SK-N-SH treated with all-trans-retinoic acid at 6 μM for 48 hours (cell line): Measurements from ENCODE around the gene KIF3B.

Experiments used
- ATAC-seq: fragments of 200-7000 bp; cut with Tn5 transposase; 3 replicates; pipeline ENCODE4 v1.9.1; 2020; ENCODE audit warnings: mild to moderate bottlenecking, moderate library complexity
- ARNTL ChIP-seq: fragments of 450-650 bp; formaldehyde crosslinking; IDR thresholded peaks from 2 replicates; pipeline ENCODE4 v1.5.0; 2020; ENCODE audit warnings: low read depth, mild to moderate bottlenecking, moderate library complexity, borderline replicate concordance
- BACH2 ChIP-seq: fragments of 250-450 bp; sonication (Bioruptor Pico); IDR thresholded peaks from 2 replicates; pipeline ENCODE4 v1.9.0; 2021; ENCODE audit warnings: mild to moderate bottlenecking, borderline replicate concordance
- CSDC2 ChIP-seq: fragments of 250-450 bp; sonication (Bioruptor Pico); IDR thresholded peaks from 2 replicates; pipeline ENCODE4 v1.5.0; 2020; ENCODE audit warnings: mild to moderate bottlenecking, moderate library complexity
- ESRRG ChIP-seq: fragments of 250-450 bp; sonication (Bioruptor Pico); IDR thresholded peaks from 2 replicates; pipeline ENCODE4 v1.6.1; 2021; ENCODE audit warnings: mild to moderate bottlenecking
- ISL1 ChIP-seq: fragments of 250-450 bp; sonication (Bioruptor Pico); IDR thresholded peaks from 2 replicates; pipeline ENCODE4 v2.1.2; 2022; ENCODE audit warnings: mild to moderate bottlenecking, moderate library complexity
- OSR1 ChIP-seq: fragments of 250-450 bp; sonication (Bioruptor Pico); IDR thresholded peaks from 2 replicates; pipeline ENCODE4 v1.8.0; 2022; ENCODE audit warnings: moderate library complexity, mild to moderate bottlenecking, inconsistent platforms
- PPARA ChIP-seq: fragments of 250-450 bp; sonication (Bioruptor Pico); IDR thresholded peaks from 2 replicates; pipeline ENCODE4 v1.5.0; 2020; ENCODE audit warnings: mild to moderate bottlenecking, borderline replicate concordance
- RARB ChIP-seq: fragments of 250-450 bp; sonication (Bioruptor Pico); IDR thresholded peaks from 2 replicates; pipeline ENCODE4 v1.8.0; 2021; ENCODE audit warnings: mild to moderate bottlenecking, moderate library complexity
- SNAI2 ChIP-seq: fragments of 250-450 bp; sonication (Bioruptor Pico); IDR thresholded peaks from 2 replicates; pipeline ENCODE4 v1.5.0; 2020; ENCODE audit warnings: mild to moderate bottlenecking, moderate library complexity
- ZC3H10 ChIP-seq: fragments of 250-450 bp; sonication (Bioruptor Pico); IDR thresholded peaks from 2 replicates; pipeline ENCODE4 v1.5.1; 2021; ENCODE audit warnings: mild to moderate bottlenecking, moderate library complexity
- ZFP3 ChIP-seq: fragments of 250-450 bp; sonication (Bioruptor Pico); IDR thresholded peaks from 2 replicates; pipeline ENCODE4 v1.5.0; 2020; ENCODE audit warnings: mild to moderate bottlenecking, moderate library complexity
- ZFP30 ChIP-seq: fragments of 450-650 bp; formaldehyde crosslinking; IDR thresholded peaks from 2 replicates; pipeline ENCODE4 v1.5.0; 2022; ENCODE audit warnings: mild to moderate bottlenecking, moderate library complexity
- ZNF565 ChIP-seq: fragments of 450-650 bp; formaldehyde crosslinking; conservative IDR thresholded peaks from 2 replicates; pipeline ENCODE4 v1.5.0; 2020; ENCODE audit warnings: low read depth, mild to moderate bottlenecking, moderate library complexity
- ZNF70 ChIP-seq: fragments of 450-650 bp; formaldehyde crosslinking; IDR thresholded peaks from 2 replicates; pipeline ENCODE4 v1.5.0; 2020; ENCODE audit warnings: mild to moderate bottlenecking, moderate library complexity
- ZNF8 ChIP-seq: fragments of 450-650 bp; formaldehyde crosslinking; IDR thresholded peaks from 2 replicates; pipeline ENCODE4 v1.5.0; 2020; ENCODE audit warnings: mild to moderate bottlenecking, moderate library complexity
- TF ChIP-seq, protein P1 (sequence below): fragments of 250-450 bp; sonication (Bioruptor Pico); IDR thresholded peaks from 2 replicates; pipeline ENCODE4 v1.8.0; 2020; ENCODE audit warnings: mild to moderate bottlenecking, moderate library complexity, borderline replicate concordance
- TF ChIP-seq, protein P2 (sequence below): fragments of 250-450 bp; sonication (Bioruptor Pico); IDR thresholded peaks from 2 replicates; pipeline ENCODE4 v1.5.0; 2020; ENCODE audit warnings: mild to moderate bottlenecking, moderate library complexity
- TF ChIP-seq, protein P3 (sequence below): fragments of 250-450 bp; sonication (Bioruptor Pico); IDR thresholded peaks from 2 replicates; pipeline ENCODE4 v1.8.0; 2021; ENCODE audit warnings: low read depth, mild to moderate bottlenecking, moderate library complexity, borderline replicate concordance

The KIF3B gene

DNA sequence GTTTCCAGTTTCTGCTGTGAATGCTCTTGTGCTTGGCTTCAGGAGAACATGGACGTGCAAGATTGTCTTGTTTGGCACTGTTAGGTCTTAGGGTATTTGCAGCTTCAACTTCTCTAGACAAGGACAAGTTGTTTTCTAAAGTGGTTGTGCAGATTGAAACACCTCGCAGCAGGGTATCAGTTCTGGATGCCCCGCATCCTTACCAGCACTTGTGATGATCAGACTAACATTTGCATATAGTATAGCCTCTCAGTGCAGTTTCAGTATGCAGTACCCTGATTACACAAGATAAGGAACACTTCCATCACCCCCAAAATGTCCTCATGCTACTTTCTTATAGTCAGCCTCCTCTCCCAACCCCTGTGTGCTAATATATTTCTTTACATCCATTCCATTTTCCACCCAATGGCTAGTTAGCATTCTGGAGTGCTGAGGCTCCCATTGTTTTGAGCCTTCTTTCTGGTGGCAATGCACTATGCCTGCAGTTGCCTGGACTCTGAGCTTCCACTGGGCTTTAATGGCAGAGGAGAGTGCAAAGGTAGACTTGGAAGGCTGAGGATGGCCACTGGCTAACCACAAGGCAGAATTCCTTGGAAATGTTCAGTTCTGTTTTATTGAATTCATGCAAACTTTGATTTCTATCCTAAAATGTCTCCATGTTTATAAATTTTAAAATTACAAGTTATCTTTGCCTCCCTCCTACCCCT is 35.4 kb downstream of the KIF3B start:
- ATAC-seq, result no peak

DNA sequence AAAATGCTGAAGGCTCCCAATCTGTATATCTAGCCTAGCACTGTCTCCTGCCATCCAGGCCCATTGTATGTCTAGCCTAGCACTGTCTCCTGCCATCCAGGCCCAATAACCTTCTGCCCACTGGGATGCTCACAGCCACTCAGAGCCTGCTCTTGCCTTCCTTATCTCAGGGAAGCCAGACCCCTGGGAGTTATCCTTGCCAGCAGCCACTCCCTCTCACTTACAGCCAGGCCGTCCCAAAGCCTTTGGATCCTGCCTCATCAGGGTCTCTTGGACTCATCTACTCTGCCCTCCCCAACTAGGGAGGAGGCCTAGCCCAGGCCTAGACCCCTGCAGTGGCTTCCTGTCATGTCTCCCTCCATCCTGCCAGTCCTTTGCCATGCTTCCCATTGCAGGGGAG is 37.3 kb downstream of the KIF3B start:
- TF ChIP-seq PPARA (CRISPR knock-in tag) (no peak), ZNF565 (CRISPR knock-in tag) (no peak), BACH2 (CRISPR knock-in tag) (no peak), ZNF8 (CRISPR knock-in tag) (no peak), SNAI2 (CRISPR knock-in tag) (no peak), ESRRG (CRISPR knock-in tag) (no peak), ZFP30 (CRISPR knock-in tag) (no peak), ISL1 (CRISPR knock-in tag) (no peak), ZFP3 (no peak)
- TF ChIP-seq, protein P1, sequence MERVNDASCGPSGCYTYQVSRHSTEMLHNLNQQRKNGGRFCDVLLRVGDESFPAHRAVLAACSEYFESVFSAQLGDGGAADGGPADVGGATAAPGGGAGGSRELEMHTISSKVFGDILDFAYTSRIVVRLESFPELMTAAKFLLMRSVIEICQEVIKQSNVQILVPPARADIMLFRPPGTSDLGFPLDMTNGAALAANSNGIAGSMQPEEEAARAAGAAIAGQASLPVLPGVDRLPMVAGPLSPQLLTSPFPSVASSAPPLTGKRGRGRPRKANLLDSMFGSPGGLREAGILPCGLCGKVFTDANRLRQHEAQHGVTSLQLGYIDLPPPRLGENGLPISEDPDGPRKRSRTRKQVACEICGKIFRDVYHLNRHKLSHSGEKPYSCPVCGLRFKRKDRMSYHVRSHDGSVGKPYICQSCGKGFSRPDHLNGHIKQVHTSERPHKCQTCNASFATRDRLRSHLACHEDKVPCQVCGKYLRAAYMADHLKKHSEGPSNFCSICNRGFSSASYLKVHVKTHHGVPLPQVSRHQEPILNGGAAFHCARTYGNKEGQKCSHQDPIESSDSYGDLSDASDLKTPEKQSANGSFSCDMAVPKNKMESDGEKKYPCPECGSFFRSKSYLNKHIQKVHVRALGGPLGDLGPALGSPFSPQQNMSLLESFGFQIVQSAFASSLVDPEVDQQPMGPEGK (CRISPR knock-in tag), result no peak
- ATAC-seq, result no peak

More for the DNA sequence above, 35.4 kb downstream of the KIF3B start:
- TF ChIP-seq, protein P1 (CRISPR knock-in tag), result no peak
- TF ChIP-seq ZFP3 (no peak), ZC3H10 (no peak), CSDC2 (no peak), OSR1 (no peak), ARNTL (no peak), SNAI2 (CRISPR knock-in tag) (no peak), ZNF8 (CRISPR knock-in tag) (no peak), RARB (no peak), ZNF70 (no peak)
- TF ChIP-seq, protein P2, sequence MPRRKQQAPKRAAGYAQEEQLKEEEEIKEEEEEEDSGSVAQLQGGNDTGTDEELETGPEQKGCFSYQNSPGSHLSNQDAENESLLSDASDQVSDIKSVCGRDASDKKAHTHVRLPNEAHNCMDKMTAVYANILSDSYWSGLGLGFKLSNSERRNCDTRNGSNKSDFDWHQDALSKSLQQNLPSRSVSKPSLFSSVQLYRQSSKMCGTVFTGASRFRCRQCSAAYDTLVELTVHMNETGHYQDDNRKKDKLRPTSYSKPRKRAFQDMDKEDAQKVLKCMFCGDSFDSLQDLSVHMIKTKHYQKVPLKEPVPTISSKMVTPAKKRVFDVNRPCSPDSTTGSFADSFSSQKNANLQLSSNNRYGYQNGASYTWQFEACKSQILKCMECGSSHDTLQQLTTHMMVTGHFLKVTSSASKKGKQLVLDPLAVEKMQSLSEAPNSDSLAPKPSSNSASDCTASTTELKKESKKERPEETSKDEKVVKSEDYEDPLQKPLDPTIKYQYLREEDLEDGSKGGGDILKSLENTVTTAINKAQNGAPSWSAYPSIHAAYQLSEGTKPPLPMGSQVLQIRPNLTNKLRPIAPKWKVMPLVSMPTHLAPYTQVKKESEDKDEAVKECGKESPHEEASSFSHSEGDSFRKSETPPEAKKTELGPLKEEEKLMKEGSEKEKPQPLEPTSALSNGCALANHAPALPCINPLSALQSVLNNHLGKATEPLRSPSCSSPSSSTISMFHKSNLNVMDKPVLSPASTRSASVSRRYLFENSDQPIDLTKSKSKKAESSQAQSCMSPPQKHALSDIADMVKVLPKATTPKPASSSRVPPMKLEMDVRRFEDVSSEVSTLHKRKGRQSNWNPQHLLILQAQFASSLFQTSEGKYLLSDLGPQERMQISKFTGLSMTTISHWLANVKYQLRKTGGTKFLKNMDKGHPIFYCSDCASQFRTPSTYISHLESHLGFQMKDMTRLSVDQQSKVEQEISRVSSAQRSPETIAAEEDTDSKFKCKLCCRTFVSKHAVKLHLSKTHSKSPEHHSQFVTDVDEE (CRISPR knock-in tag), result no peak
- TF ChIP-seq, protein P3, sequence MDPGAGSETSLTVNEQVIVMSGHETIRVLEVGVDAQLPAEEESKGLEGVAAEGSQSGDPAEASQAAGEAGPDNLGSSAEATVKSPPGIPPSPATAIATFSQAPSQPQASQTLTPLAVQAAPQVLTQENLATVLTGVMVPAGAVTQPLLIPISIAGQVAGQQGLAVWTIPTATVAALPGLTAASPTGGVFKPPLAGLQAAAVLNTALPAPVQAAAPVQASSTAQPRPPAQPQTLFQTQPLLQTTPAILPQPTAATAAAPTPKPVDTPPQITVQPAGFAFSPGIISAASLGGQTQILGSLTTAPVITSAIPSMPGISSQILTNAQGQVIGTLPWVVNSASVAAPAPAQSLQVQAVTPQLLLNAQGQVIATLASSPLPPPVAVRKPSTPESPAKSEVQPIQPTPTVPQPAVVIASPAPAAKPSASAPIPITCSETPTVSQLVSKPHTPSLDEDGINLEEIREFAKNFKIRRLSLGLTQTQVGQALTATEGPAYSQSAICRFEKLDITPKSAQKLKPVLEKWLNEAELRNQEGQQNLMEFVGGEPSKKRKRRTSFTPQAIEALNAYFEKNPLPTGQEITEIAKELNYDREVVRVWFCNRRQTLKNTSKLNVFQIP (CRISPR knock-in tag), result no peak

DNA sequence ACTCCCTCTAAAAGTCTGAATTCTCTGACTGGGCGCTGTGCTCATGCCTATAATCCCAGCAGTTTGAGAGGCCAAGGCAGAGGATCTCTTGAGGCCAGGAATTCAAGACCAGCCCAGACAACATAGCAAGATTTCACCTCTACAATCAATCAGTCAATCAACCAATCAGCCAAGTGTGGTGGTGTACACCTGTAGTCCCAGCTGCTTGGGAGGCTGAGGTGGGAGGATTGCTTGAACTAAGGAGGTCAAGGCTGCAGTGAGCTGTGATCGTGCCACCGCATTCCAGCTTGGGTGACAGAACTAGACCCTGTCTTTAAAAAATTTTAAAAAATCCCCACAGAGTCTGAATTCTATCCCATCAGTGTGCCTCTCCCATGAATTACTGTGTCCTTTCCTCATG is 37.9 kb downstream of the KIF3B start:
- TF ChIP-seq ISL1 (CRISPR knock-in tag) (no peak), PPARA (CRISPR knock-in tag) (no peak)
- TF ChIP-seq, protein P2 (CRISPR knock-in tag), result no peak
- ATAC-seq, result no peak
